T-helper 1 cell treated with Interleukin-12 subunit alpha and Interleukin-12 subunit beta and Interleukin-4 antibody, amounts not matched to agents 30 ng/mL and 1 ng/mL, for 36 hours (primary cell): Measurements from ENCODE around the gene SIN3B. TPM values are rescaled to one million over a fixed set of nuclear protein-coding genes. Genes with fewer than 3 reads are reported as not detected.

Experiments used
- intact Hi-C: fragments of 100-400 bp; cut with micrococcal nuclease; formaldehyde crosslinking; loops from one replicate; pipeline ENCODE4 v1.15.1; 2024
- total RNA-seq: library from RNA; stranded (reverse); gene quantifications from 2 replicates; pipeline ENCODE4 v1.2.3, GENCODE V29; 2022

Gene SIN3B
- total RNA-seq, 1 donor from 2014 or later, result 41.0 TPM

DNA sequence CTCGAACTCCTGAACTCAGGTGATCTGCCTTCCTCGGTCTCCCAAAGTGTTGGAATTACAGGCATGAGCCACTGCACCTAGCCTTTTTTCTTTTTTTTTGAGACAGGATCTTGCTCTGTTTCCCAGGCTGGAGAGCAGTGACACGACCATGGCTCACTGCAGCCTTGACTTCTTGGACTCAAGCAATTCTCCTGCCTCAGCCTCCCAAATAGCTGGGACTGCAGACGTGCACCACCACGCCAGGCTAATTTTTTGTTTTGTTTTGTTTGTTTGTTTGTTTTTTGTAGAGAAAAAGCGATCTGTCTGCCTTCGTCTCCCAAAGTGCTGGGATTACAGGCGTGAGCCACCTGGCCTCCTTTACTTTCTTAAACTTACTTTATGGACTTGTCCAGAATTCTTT is 6.5 kb upstream of the SIN3B start:
- intact Hi-C loops, result no loop called here

DNA sequence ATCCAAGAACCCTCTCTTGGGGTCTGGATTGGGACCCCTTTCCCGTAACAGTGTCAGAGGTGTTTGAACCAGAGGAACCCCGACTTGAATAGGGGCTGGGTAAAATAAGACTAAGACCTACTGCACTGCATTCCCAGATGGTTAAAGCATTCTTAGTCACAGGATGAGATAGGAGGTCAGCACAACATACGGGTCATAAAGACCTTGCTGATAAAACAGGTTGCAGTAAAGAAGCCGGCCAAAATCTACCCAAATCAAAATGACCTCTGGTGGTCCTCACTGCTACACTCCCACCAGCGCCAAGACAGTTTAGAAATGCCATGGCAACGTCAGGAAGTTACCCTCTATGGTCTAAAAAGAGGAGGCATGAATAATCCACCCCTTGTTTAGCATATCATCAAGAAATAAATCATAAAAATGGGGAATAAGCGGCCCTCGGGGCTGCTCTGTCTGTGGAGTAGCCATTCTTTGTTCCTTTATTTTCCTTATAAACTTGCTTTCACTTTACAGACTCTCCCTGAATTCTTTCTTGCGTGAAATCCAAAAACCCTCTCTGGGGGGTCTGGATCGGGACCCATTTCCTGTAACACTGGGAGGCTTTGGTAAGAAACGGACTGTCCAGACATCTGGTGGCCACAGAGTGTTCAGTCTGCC is 4.4 kb upstream of the SIN3B start:
- intact Hi-C loops, result no loop called here

DNA sequence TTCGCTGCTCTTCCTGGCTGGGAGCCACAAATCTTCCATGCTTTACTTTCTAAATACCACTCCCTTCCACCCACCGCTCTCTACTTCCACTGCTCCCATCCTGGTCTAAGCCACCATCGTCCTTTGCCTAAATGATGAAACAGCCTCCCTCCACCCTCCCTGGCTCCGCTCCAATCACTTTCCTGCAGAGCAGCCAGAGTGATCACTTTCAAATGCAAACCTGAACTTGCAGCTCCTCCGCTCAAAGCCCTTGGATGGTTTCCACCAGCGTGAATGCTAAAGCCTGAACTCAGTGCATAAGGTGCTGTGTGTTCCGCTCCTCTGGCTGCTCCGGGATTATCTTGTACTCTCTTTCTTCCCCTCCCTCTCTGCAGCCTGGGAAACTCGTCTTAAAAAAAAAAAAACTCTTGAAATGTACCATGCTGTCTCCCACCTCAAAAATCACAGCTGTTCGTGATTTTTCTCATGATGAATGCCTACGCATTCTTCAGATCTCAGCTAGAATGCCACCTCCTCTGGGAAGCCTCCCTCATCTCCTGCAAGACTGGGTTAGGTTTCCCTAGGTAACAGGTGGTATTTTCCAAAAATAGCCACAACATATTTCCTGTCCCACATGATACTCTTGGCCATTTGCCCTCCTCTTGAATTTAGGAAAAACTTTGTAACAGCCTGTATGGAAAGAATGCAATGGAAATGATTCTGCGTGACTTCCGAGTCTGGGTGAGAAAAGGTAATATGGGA is 3.7 kb upstream of the SIN3B start:
- intact Hi-C loops, result no loop called here

DNA sequence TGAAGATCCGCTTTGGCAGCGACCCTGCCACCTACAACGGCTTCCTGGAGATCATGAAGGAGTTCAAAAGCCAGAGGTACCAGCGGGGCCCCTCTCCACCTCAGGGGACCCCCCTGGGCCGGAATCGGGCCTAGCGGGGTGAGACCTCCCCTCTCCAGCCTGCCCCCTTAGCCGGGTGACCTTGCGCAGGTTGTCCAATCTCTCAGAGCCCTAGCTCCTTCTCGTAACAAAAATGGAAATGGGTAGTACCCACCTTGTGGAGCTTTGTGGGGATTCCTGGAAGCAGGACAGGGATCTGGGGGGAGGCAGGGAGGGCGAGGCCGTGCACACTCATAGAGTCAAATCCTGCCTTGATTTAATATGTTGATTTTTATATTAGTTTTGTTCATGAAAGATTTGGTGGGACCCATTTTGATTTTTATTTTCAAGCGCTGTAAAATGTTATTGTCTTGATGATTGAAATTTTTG is 658 bp downstream of the SIN3B start:
- intact Hi-C loops, result loop anchor here (1.0 to 2.0 kb wide), 5 partner anchors 67 to 463 kb away; partner anchors contain the start of genes BABAM1, C19orf44, CALR3 and MED26

DNA sequence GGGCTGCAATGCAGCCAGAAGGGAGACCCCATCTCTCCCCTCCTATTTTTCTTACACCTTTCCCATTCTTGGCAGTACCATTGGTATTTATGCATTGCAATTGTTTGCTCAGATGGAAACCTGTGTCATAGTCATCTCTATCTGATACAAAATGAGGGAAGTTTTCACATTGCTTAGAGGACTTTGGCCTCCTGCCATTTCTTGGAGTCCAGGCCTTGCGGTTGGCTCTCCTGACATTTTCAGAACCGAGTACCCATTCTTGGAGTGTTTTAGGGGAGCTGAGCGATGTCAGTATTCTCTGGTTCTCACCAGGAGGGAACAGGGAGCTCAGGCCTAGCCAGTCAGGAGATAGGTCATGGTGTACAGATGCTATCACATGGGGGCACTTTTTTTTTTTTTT is 1.5 kb downstream of the SIN3B start:
- intact Hi-C loops, result no loop called here

DNA sequence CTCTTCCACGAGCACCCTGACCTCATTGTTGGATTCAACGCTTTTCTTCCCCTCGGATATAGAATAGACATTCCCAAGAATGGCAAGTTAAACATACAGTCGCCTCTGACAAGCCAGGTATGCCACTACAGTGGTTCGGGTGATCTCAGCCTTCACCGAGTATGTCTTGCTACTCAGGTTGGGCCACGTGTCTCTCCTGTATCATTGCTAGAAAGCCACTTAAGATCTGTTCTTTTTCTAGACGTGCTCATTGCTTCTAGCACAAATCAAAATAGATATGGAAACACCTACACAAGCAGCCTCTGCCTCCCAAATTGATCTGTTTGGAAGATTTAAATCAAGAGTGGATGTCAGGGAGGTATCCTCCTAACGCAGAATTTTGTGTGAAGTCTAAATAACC is 2.3 kb downstream of the SIN3B start:
- intact Hi-C loops, result no loop called here

DNA sequence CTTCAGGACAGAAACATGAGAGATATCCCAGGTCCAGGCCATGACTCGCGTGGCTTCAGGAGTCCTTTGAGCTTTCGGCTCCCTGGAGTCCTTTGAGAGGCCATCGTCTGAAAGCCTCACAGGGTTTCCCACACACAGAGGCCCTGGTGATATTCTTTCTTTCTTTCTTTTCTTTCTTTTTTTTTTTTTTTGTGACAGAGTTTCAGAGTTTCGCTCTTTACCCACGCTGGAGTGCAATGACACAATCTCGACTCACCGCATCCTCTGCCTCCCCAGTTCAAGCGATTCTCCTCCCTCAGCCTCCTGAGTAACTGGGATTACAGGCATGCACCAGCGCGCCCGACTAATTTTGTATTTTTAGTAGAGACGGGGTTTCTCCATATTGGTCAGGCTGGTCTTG is 5.5 kb downstream of the SIN3B start:
- intact Hi-C loops, result no loop called here

DNA sequence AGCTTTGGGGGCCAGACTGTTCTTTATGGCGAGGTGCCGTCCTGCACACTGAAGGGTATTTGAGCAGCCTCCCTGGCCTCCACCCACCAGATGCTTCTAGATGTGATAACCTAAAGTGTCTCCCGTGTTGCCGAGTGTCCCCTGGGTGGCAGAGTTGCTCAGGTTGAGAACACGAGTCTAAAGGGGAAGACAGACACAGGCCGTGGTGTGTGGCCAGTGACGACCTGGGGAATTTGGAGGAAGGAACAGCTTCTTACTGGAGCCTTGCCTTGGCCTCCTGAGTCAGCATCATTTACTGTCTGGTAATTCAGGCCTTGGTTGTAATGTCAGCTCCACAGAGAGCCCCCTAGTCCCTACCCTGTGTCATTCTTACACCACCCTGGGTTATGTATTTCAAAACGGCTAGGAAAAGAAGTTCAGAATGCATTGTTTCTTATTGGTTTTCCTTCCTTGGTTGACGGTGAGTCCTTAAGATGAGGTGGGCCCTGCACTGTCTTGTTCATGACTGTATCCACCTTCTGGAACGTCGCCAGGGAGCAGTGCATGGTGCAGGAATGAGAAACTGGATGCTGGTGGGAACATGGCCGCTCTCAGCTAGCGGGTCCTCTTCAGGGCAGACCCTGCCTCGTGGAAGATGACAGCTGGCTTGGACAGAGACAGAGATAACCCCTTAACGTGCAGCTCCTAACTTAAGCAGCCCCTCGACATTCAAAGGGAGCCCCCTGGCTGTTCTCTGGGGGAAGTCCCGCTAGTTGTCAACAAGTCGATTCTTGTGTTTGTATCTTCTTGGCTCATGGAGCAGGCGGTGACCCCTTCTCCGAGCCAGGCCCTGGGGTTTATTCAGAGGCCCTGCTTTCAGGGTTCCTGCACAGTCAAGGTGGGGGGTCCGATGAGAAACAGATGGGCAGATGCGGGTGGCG is 7.2 kb downstream of the SIN3B start:
- intact Hi-C loops, result no loop called here

DNA sequence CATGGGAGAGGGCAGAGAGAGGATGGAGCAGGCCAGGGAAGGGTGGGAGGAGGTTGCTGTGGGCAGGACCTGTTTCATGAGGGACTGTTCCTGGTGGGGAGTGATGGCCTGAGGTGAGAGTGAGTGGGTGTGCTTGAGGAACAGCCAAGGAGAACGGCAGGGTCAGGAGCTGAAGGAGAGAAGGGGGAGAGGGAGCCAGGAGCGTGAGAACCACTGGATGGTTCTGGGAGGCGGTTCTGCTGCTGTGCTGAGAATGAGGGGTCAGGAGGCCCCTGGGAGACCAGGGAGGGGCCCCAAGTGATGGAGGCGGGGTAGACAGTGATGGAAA is 7.8 kb downstream of the SIN3B start:
- intact Hi-C loops, result no loop called here

DNA sequence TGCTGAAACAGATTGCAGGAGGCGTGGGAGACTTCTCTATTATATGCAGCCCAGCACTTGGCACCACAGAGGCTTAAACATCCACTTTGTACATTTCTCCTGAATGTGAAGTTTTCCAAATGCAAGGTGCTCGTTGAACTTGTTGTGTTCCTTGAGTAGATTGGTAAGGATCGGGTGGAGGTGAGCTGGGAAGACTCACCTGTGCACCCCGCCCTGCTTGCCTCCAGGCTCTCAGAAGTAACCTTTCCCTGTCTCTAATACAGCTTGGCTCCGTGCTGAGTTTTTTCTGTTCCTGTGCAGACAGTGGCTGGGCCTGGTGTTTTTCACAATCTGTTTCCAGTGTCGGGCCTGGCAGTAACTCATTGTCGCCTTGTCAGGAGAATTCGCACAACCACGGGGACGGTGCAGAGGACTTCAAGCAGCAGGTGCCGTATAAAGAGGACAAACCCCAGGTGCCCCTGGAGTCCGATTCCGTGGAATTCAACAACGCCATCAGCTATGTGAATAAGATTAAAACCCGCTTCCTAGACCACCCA is 12.3 kb downstream of the SIN3B start:
- intact Hi-C loops, result no loop called here

DNA sequence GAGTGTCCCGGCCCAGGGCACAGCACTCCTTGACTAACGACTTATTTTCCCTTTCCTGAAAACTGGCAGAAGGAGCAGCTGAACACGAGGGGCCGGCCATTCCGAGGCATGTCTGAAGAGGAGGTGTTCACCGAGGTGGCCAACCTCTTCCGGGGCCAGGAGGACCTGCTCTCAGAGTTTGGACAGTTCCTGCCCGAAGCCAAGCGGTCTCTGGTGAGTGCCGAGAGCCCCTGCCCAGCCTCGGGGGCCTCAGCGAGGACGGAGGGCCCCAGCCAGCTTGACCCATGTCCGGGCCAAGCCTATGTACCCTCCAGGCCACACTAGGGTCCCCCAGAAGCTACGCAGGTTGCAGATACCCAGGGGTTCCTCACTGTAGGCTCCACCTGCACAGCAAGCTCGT is 17.7 kb downstream of the SIN3B start:
- intact Hi-C loops, result no loop called here

DNA sequence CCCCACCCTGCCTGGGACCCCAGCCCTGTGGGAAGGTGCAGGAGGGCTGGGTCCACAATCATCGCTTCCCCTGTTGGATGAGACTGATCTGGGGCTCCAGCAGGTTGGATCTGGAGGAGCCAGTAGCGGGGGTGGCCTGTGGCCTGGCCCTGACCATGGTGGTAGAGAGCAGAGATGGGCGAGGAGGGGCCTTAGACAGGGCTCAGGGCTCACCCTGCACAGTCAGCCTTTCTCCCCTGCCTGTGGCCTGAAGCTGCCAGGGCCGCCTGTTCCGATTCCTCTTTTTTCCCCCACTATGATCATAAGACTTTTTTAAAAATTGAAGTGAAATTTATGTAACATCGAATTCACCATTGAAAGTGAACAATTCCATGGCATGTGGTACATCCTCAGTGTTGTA is 18.2 kb downstream of the SIN3B start:
- intact Hi-C loops, result no loop called here

DNA sequence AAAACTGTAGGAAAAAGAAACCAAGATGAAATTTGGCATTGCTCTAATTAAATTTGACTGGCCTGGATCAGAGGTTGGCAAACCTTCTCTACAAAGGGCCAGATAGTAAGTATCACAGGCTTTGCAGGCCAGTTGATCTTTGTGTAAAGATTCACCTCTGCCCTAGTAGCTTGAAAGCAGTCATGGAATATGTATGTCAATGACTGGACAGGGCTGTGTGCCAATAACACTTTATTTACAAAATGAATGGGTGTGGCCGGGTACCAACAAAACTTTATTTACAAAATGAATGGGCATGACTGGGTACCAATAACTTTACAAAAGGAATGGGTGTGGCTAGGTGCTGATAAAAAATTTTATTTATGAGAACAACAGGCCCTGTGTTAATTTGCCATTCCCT is 20.0 kb downstream of the SIN3B start:
- intact Hi-C loops, result no loop called here

DNA sequence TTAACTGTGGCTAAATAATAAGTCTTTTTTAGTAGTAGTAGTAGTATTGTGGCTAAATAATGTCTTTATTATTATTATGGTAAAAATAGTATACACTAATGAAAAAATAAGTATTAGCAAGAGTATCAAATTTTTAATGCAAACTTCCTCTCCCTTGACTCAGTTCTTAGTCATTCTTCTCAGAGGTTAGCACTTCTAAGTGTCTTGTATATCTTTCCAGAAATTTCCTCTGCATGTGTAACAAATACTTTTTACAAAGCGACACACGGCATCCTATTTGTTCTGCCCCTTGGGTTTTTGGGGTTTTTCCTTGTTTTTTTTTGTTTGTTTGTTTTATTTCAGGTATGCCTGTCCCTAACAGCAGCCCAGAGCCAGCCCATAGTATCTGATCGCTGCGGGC is 20.9 kb downstream of the SIN3B start:
- intact Hi-C loops, result no loop called here

DNA sequence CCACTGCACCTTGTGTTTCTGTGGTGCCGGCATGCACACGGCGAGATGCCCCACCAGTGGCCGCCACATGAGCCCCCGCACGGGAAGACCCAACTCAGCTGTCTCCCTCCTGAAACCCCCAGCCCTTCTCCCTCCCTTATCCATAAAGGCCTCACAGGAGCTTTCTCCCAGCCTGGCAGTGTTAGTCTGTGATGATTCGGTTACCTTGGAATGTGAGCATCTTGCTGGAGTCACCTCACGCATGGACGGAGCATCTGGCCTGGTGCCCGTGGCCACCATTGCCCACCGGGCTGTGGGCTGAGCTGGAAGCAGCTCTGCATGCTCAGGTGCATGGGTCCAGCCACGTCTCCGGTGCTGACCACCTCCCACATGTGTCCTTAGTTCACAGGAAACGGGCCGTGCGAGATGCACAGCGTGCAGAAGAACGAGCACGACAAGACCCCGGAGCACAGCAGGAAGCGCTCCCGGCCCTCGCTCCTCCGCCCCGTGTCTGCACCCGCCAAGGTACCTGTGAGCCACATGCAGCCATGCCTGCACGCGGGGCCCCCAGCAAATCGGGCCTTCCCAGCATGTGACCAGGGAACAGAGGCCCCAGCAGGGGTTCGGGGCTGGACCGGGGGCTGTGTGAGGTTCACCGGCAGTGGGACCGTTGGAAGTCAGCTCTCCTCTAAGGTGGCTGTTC is 22.0 kb downstream of the SIN3B start:
- intact Hi-C loops, result no loop called here

DNA sequence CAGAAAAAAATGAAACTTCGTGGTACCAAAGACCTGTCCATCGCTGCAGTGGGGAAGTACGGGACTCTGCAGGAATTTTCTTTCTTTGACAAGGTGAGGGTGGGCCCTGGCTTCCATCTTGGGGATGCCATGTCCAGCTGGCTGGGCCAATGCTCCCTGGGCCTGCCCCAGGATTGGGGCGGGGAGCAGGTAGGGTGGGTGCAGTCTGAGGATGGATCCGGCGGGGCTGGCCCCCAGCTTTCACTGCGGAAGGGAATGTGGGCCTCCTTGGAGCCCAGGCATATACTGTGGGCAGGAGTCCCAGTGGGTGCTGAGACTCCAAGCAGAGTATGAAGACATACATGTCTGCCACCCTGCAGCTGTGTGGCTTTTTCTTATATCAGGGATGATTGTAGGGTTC is 23.9 kb downstream of the SIN3B start:
- intact Hi-C loops, result no loop called here

DNA sequence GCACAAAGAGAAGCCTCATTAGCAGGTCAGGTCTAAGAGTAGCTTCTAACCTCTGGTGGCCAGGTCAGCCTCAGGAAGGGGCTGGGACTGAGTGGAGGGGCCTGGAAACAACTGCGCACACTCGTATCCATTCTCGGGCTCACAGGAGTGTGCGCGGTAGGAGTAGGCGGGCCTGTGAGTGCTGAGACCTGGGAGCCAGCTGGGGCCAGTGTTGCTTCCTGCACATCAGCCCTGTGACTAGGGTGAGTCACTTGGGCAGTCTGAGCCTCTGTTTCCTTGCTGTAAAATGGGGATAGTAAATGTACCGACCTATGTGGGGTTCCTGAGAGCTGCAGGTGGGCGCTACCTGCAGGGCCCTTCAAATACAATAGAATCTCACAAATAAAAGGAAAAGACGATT is 26.9 kb downstream of the SIN3B start:
- intact Hi-C loops, result no loop called here

DNA sequence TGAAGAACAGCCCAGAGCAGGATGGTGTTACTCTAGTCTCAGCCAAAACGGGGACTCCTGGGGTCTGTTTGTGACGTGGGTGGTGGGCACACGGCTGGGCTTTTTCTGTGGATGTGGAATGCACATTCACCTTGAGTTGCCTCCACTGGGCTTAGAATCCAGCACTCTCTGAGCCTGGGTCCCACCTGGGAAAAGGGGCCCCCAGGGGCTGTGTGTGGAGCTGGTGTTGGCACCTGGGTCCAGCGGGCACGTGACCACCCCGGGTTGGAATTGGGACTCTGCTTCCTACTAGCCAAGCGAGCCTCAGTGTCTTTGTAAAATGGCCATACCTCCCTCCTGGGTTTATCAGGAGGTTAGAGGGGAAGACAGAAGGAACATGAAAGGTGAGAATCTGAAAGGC is 30.4 kb downstream of the SIN3B start:
- intact Hi-C loops, result no loop called here

DNA sequence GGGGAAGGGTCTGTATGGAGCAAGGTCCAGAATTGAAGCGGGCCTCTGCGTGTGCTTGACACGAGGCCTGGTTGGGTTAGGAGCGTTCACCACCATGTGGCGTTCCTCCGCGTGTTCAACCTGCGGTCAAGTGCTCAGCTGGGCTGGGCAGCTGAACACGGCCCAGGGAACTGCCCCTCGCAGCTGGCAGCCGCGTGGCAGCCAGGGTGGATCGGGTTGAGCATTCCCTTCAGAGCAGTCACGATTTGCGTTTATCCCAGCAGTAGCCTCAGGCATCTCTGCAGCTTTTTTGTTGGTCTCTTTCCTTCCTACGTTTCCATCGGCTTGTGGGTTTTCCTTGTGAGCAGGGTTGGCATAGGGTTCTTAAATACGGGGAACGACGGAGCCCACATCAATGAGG is 30.9 kb downstream of the SIN3B start:
- intact Hi-C loops, result no loop called here

DNA sequence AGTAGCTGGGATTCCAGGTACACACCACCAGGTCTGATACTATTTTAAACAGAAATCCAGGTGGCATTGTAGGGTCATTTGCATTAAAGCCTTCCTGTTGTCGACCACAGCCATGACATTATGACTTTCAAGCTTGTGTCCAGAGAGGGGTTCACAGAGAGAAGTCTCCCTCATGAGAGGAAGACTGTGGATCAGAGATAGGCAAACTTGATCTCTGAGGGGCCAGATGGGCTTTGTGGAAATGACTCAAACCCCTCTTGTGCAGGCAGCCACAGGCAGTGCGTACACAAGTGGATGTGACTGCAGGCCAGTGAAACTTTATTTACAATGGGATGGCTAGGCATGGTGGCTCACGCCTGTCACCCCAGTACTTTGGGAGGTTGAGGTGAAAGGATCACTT is 31.8 kb downstream of the SIN3B start:
- intact Hi-C loops, result no loop called here

DNA sequence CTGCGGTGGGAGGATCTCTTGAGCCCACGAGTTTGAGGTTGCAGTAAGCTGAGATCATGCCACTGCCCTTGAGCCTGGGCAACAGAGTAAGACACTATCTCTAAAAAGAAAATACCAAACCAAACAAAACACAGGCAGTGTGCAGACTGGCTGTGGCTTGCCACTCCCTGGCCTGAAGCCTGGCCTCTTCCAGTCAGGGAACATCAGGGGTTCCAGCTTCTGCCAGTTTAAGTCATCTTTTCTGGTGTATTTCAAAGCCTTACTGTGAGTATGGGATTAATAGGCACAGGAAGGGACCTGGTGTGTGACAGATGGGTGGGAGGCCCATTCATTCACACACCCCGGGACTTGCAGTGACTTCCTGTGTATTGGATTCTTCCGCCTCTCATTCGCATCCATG is 32.6 kb downstream of the SIN3B start:
- intact Hi-C loops, result no loop called here
